Suprapubic skin (tissue), 4 donors: ENCODE measurements around the gene UBR1. TPM values are rescaled to one million over a fixed set of nuclear protein-coding genes. Genes with fewer than 3 reads are reported as not detected.

ENCODE experiments used
- DNase-seq, 2 donors: peaks; one replicate each; pipeline ENCODE4 v3.0.0-alpha.2; 2019; ENCODE audit warnings: low spot score in 2 of 2
- H3K27ac ChIP-seq: fragments of 200-600 bp; sonication (generic); one replicate; pipeline ENCODE4 v1.5.1; 2019
- H3K27me3 ChIP-seq: fragments of 200-600 bp; sonication (generic); one replicate; pipeline ENCODE4 v1.5.1; 2019
- H3K36me3 ChIP-seq: fragments of 200-600 bp; sonication (generic); one replicate; pipeline ENCODE4 v1.5.1; 2019
- H3K4me1 ChIP-seq: fragments of 200-600 bp; sonication (generic); one replicate; pipeline ENCODE4 v1.5.1; 2019
- H3K4me3 ChIP-seq: fragments of 200-600 bp; sonication (generic); one replicate; pipeline ENCODE4 v1.5.1; 2019; ENCODE audit warnings: mild to moderate bottlenecking
- H3K9me3 ChIP-seq: fragments of 200-600 bp; sonication (generic); one replicate; pipeline ENCODE4 v1.5.1; 2019
- CTCF ChIP-seq, 2 donors: fragments of 200-600 bp in 1 of 2; fragments of 450-650 bp in 1 of 2; sonication (generic) in 1 of 2; IDR thresholded peaks; one replicate each; pipeline ENCODE4 v1.5.1; 2016 to 2019; ENCODE audit warnings: antibody characterized with exemption in 2 of 2, mild to moderate bottlenecking in 1 of 2, moderate library complexity in 1 of 2
- EP300 ChIP-seq: sonication (generic); formaldehyde crosslinking; IDR thresholded peaks from one replicate; pipeline ENCODE4 v1.6.1; 2017; ENCODE audit warnings: antibody characterized with exemption
- POLR2A ChIP-seq, 2 donors: fragments of 450-650 bp; IDR thresholded peaks; one replicate each; pipeline ENCODE4 v1.6.1; 2017; ENCODE audit warnings: antibody characterized with exemption in 2 of 2, mild to moderate bottlenecking in 2 of 2, moderate library complexity in 2 of 2
- POLR2AphosphoS5 ChIP-seq, 3 donors: sonication (generic); formaldehyde crosslinking; IDR thresholded peaks; one replicate each; pipeline ENCODE4 v1.6.1; 2017; ENCODE audit warnings: antibody characterized with exemption in 3 of 3
- WGBS: methylation state at CpG from one replicate; pipeline ENCODE4 v1.1.5; 2018; 5-methylcytosine and 5-hydroxymethylcytosine counted together
- total RNA-seq, 4 donors: library from RNA; depleted of rRNA; stranded (reverse); fragments of >200 nt; gene quantifications; one replicate each; pipeline ENCODE4 v1.1.0, GENCODE V29; 2016

Gene UBR1
- total RNA-seq, 4 donors from 2014 or later = 14.0 to 41.4 (median 19.2) TPM

GRCh38 chr15:43093026-43093425, 12.8 kb downstream of the UBR1 start:
- Histone ChIP-seq H3K4me3 (no peak overlapping the region), H3K9me3 (no peaks in the 10 kb centered on the region), H3K36me3 (peaks cover 3% of the 10 kb centered on the region), H3K27me3 (no peaks in the 10 kb centered on the region), H3K4me1 (peaks cover 7% of the 10 kb centered on the region), H3K27ac (no peak overlapping the region)
- TF ChIP-seq POLR2A (IDR thresholded peaks at IDR 0.05) (no peak), CTCF (IDR thresholded peaks at IDR 0.05) (no peak), EP300 (no peak), POLR2AphosphoS5 (IDR thresholded peaks at IDR 0.05) (no peak)
- DNase-seq = no peak
- WGBS = 71% methylated on average over 1 of the region's 1 CpG

- H3K4me3 ChIP-seq = no peak overlapping the region
- no peaks in the 10 kb centered on the region for H3K27me3 ChIP-seq
- WGBS = 96% methylated on average over 4 of the region's 4 CpGs
- TF ChIP-seq POLR2AphosphoS5 (IDR thresholded peaks at IDR 0.05) (no peak), POLR2A (IDR thresholded peaks at IDR 0.05) (no peak), EP300 (no peak), CTCF (IDR thresholded peaks at IDR 0.05) (no peak)
- H3K36me3 ChIP-seq = peaks cover 3% of the 10 kb centered on the region
- peaks cover 7% of the 10 kb centered on the region for H3K4me1 ChIP-seq
- H3K9me3 ChIP-seq = no peaks in the 10 kb centered on the region
- H3K27ac ChIP-seq = no peak overlapping the region
- no peak for DNase-seq
Observed at GRCh38 chr15:43091859-43092258, 14.0 kb downstream of the UBR1 start.

GRCh38 chr15:43086551-43086950, 19.3 kb downstream of the UBR1 start:
- no peak for DNase-seq
- WGBS = 83% methylated on average over 1 of the region's 1 CpG
- Histone ChIP-seq H3K36me3 (peaks cover 31% of the 10 kb centered on the region), H3K9me3 (no peaks in the 10 kb centered on the region), H3K4me3 (no peak overlapping the region), H3K4me1 (no peaks in the 10 kb centered on the region), H3K27me3 (no peaks in the 10 kb centered on the region), H3K27ac (no peak overlapping the region)
- TF ChIP-seq POLR2A (IDR thresholded peaks at IDR 0.05) (no peak), CTCF (IDR thresholded peaks at IDR 0.05) (no peak), EP300 (no peak), POLR2AphosphoS5 (IDR thresholded peaks at IDR 0.05) (no peak)

- Histone ChIP-seq H3K36me3 (peaks cover 32% of the 10 kb centered on the region), H3K27me3 (no peaks in the 10 kb centered on the region), H3K27ac (no peak overlapping the region), H3K9me3 (no peaks in the 10 kb centered on the region), H3K4me1 (no peaks in the 10 kb centered on the region), H3K4me3 (no peak overlapping the region)
- TF ChIP-seq POLR2AphosphoS5 (IDR thresholded peaks at IDR 0.05) (no peak), EP300 (no peak), CTCF (IDR thresholded peaks at IDR 0.05) (no peak), POLR2A (IDR thresholded peaks at IDR 0.05) (no peak)
- DNase-seq = no peak
Observed at GRCh38 chr15:43085921-43086320, 19.9 kb downstream of the UBR1 start.

- Histone ChIP-seq H3K4me3 (no peak overlapping the region), H3K27ac (no peak overlapping the region), H3K36me3 (peaks cover 45% of the 10 kb centered on the region), H3K9me3 (no peaks in the 10 kb centered on the region), H3K4me1 (no peaks in the 10 kb centered on the region), H3K27me3 (no peaks in the 10 kb centered on the region)
- WGBS = 90% methylated on average over 1 of the region's 1 CpG
- TF ChIP-seq EP300 = no peak
- TF ChIP-seq CTCF (IDR thresholded peaks at IDR 0.05) = no peak
- no peak for TF ChIP-seq POLR2AphosphoS5 (IDR thresholded peaks at IDR 0.05)
- TF ChIP-seq POLR2A (IDR thresholded peaks at IDR 0.05) = no peak
- DNase-seq = no peak
Observed at GRCh38 chr15:43082509-43082908, 23.3 kb downstream of the UBR1 start.
